ENCODE data around the gene TRERF1. TPM values are rescaled to one million over a fixed set of nuclear protein-coding genes. Genes with fewer than 3 reads are reported as not detected.
A peak's percentile ranks its signal among the peaks of the same experiment; 100 is the strongest.

TRERF1 gene
- total RNA-seq, 1 experiment from 2014 or later, result 13.9 TPM

DNA sequence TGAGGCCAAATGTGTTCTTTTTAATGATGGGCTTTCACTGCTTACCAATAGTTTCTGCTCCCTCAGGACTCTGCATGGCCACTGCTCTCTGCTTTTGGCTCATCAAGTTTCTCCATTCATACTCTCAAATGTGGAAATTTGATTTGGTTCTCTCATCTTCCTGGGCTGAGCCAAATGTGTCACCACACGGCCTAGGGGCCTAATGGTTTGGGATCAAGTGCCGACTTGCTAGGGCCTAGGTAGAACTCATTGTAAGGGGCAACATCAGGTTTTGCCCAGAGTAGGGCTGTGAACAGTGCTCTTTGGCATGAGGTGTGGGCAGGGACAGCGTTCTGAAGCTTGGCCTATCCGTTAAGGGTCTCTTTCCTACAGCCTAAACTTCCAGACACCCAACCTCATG is 230.2 kb downstream of the TRERF1 start:
- Histone ChIP-seq H3K27ac (ENCODE audit: low read length) (peak overlapping the region; percentile 98), H3K27me3 (ENCODE audit: low read length) (no peaks in the 10 kb centered on the region), H2AFZ (ENCODE audit: low read length) (no peak overlapping the region; the same call in 1 of the 2 replicates), H3K9me2 (replicated peaks; ENCODE audit: low read length) (no peaks in the 10 kb centered on the region), H3K9ac (ENCODE audit: low read length) (peak overlapping the region; percentile 5; the same call in 1 of the 2 replicates), H4K20me1 (ENCODE audit: low read length) (no peaks in the 10 kb centered on the region), H3K4me3 (ENCODE audit: low read length) (no peak overlapping the region), H3K4me2 (ENCODE audit: low read length) (peak overlapping the region; percentile 6), H3K79me2 (ENCODE audit: low read length) (peaks cover 20% of the 10 kb centered on the region), H3K4me1 (ENCODE audit: insufficient read depth, low read length) (peaks cover 72% of the 10 kb centered on the region), H3K36me3 (ENCODE audit: low read depth, low read length) (no peaks in the 10 kb centered on the region), H3K9me3 (ENCODE audit: low read length) (no peaks in the 10 kb centered on the region), H3F3A (ENCODE audit: low read length, unreplicated experiment) (peaks cover 10% of the 10 kb centered on the region)
- ChIA-PET POLR2A (ENCODE audit: unreplicated experiment) (no interaction called here), CTCF (no interaction called here)
- no TSS peak for BruUV-seq (replicated peaks)
- TF ChIP-seq EZH2phosphoT487 (IDR thresholded peaks at IDR 0.05; ENCODE audit: borderline replicate concordance, low read length), result no peak
- TF ChIP-seq, protein P1, sequence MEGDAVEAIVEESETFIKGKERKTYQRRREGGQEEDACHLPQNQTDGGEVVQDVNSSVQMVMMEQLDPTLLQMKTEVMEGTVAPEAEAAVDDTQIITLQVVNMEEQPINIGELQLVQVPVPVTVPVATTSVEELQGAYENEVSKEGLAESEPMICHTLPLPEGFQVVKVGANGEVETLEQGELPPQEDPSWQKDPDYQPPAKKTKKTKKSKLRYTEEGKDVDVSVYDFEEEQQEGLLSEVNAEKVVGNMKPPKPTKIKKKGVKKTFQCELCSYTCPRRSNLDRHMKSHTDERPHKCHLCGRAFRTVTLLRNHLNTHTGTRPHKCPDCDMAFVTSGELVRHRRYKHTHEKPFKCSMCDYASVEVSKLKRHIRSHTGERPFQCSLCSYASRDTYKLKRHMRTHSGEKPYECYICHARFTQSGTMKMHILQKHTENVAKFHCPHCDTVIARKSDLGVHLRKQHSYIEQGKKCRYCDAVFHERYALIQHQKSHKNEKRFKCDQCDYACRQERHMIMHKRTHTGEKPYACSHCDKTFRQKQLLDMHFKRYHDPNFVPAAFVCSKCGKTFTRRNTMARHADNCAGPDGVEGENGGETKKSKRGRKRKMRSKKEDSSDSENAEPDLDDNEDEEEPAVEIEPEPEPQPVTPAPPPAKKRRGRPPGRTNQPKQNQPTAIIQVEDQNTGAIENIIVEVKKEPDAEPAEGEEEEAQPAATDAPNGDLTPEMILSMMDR (conservative IDR thresholded peaks at IDR 0.05; ENCODE audit: low read depth, low read length), result no peak
- TF ChIP-seq EZH2 (IDR thresholded peaks at IDR 0.05; ENCODE audit: low read length, unreplicated experiment), result no peak
- intact Hi-C loops (cut with micrococcal nuclease), result loop anchor here (10.0 kb wide), 1 partner anchor 437 kb away; the partner anchor contains the start of genes PRICKLE4 and TOMM6
- no peak for DNase-seq
- ATAC-seq, result no peak

DNA sequence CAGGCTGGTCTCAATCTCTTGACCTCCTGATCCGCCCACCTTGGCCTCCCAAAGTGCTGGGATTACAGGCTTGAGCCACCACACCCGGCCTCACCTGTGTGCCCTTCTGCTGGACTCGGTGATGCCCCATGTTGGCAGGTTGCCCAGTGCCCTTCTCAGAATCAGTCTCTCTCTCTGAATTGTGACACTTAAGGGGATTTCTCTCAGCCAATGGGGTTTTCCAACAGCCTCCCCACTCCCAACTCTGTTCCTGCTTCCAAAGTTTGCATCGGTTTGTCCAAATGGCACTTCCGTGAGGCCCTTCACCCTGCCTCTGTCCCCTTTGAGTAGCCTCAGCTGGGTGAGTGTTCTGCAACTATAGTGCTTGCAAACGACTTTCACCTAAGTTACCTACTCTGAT is 230.9 kb downstream of the TRERF1 start:
- TF ChIP-seq, protein P1 (conservative IDR thresholded peaks at IDR 0.05; ENCODE audit: low read depth, low read length), result no peak
- TF ChIP-seq EZH2phosphoT487 (IDR thresholded peaks at IDR 0.05; ENCODE audit: borderline replicate concordance, low read length), result no peak
- no peak for TF ChIP-seq EZH2 (IDR thresholded peaks at IDR 0.05; ENCODE audit: low read length, unreplicated experiment)
- no peaks in the 10 kb centered on the region for H3K9me2 ChIP-seq (replicated peaks; ENCODE audit: low read length)
- no TSS peak for BruUV-seq (replicated peaks)
- H3K9ac ChIP-seq (ENCODE audit: low read length), result no peak overlapping the region
- intact Hi-C loops (cut with micrococcal nuclease), result loop anchor here (10.0 kb wide), 1 partner anchor 436 kb away; the partner anchor contains the start of genes PRICKLE4 and TOMM6
- 0 out of 2 replicates have a peak overlapping the region, but pooled peaks have one; percentile 6 for H3K4me2 ChIP-seq (ENCODE audit: low read length)
- DNase-seq, result no peak
- no peak for ATAC-seq
- H3K4me1 ChIP-seq (ENCODE audit: insufficient read depth, low read length), result peaks cover 71% of the 10 kb centered on the region
- H2AFZ ChIP-seq (ENCODE audit: low read length), result no peak overlapping the region; the same call in 1 of the 2 replicates
- H3K27me3 ChIP-seq (ENCODE audit: low read length), result no peaks in the 10 kb centered on the region
- no peaks in the 10 kb centered on the region for H3K9me3 ChIP-seq (ENCODE audit: low read length)
- no peaks in the 10 kb centered on the region for H3K36me3 ChIP-seq (ENCODE audit: low read depth, low read length)
- H3K4me3 ChIP-seq (ENCODE audit: low read length), result no peak overlapping the region
- no peaks in the 10 kb centered on the region for H4K20me1 ChIP-seq (ENCODE audit: low read length)
- CTCF ChIA-PET, result no interaction called here
- peaks cover 10% of the 10 kb centered on the region for H3F3A ChIP-seq (ENCODE audit: low read length, unreplicated experiment)
- POLR2A ChIA-PET (ENCODE audit: unreplicated experiment), result no interaction called here
- H3K79me2 ChIP-seq (ENCODE audit: low read length), result peaks cover 28% of the 10 kb centered on the region
- peak overlapping the region; percentile 98 for H3K27ac ChIP-seq (ENCODE audit: low read length)
